GM12801 (cell line): ENCODE data around the gene UNC93B1.

Source experiments
- CTCF ChIP-seq: IDR thresholded peaks from one replicate; pipeline ENCODE4 v1.5.1; 2011; ENCODE audit warnings: control low read depth; ENCODE audit not compliant: insufficient read length; ENCODE audit errors: extremely low read depth

Gene UNC93B1

DNA sequence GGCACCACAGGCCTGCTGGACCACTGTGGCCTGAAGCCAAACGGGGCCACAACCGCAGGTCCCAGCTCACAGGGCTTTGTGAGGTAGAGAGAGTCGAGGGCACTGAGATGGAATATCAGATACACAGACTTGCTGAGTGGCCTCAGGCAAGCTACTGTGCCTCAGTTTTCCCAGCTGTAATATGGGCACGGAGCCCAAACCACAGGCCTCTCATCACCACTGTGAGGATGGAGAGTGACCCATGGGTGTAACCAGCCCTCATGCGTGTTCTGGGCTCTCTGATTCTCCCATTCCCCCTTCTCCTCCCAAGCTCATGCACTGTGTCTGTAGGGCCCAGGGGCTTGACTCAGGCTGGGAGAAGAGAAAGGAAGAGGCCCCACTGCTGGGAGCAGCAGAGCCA, 4.2 kb downstream of the UNC93B1 start:
- TF ChIP-seq CTCF, result no peak

DNA sequence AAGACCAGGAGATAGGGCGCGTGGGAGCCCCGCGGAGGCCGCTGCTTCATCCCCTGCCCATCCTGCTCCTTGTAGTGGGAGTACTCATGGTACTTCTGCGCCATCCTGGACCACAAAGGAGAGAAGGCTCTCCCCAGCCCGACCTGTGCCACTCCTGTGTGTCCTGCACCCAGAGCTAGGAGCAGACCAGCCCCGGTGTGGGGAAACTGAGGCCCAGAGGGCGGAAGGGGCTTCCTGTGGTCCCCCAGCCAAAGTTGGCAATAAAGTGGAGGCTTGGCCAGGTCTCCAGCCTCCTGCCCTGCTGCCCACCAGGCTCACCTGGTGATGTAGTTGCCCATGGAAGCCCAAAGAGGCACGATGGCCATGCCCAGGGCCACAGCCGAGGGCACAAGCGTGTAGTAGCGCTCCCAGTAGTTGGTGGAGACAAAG, 4.7 kb downstream of the UNC93B1 start:
- no peak for TF ChIP-seq CTCF

- no peak for TF ChIP-seq CTCF
These were observed 5.5 kb downstream of the UNC93B1 start for GRCh38 chr11:67998150-67999045.

DNA sequence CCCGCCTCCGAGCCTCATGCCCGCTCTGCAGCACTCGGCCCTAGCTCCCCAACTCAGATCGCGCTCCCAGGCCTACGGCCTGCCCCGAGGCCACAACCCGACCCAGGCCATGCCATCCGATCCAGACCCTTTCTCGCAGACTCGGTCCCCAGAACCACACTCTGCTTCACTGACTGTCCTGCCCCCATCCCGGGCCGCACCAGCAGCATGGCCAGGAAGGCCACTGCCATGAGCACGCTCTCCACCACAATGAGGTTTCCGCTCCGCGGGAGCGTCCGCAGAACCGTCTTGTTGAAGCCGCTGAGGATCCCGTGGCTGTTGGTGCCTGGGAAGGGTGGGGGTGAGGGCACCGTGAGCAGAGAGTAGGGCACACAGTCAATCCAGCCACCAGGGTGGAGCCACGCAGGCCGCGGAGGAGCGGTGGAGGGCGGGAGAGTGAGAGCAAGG, 6.4 kb downstream of the UNC93B1 start:
- no peak for TF ChIP-seq CTCF

DNA sequence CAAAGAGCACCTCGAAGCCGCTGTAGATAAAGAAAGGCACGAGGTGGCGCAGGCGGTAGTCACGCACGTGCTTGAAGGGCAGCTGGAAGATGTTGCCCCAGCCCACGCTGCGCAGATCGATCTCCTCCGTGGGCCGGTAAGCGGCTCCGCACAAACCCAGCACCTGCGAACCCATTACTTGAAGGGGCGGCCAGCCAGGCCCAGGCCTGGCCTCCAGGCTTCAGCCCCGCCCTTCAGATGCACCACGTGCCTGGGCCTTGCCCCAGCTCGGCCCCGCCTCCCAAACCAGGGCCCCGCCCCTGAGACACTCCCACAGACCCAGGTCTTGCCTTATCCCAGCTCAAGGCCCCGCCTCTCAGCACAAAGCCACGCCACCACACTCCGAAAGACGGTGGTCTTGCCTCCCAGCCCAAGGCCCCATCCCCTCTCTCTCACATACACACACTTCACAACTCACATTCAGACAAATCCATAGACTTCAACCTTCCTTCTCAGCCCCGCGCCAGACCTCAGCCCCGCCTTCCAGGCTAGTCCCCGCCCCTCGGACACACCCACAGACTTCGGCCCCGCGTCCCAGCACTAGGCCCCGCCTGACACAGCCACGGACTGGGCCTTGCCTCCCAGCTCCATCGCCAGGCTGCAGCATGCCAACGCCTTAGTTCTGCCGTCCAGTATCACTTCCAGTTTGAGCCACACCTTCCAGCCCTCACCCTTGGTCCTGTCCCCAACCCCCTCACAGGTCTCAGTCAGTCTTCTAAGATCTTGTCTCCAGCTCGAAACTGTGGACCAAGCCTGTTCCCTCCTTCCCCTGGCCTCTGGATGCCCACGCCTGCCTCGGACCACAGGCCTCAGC, 7.0 kb downstream of the UNC93B1 start:
- TF ChIP-seq CTCF, result no peak

DNA sequence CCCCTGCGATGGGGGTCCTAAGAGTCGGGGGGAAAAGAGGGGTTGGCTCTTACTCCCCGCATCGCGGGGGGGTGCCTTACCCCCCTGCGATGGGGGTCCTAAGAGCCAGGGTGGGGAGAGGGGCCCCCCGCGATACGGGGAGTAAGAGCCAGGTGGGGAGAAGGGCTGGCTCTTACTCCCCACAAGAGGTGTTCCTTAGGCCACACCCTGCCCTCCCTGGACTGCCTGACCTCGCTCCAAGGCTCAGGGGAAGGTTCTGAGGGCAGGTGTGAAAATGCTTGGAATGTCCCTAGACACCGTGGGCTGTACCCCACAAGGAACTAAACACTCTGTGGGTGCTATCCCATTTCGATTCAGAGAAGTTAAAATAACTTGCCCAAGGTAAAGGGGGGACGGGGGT, 7.8 kb downstream of the UNC93B1 start:
- TF ChIP-seq CTCF, result no peak

GRCh38 chr11:67983951-67984350, 19.9 kb downstream of the UNC93B1 start:
- no peak for TF ChIP-seq CTCF
